ENCODE results near the gene AARSD1. TPM values are rescaled to one million over a fixed set of nuclear protein-coding genes. Genes with fewer than 3 reads are reported as not detected.

The AARSD1 gene
- total RNA-seq, 1 experiment from 2014 or later: 69.0 TPM

- intact Hi-C loops (cut with micrococcal nuclease; ENCODE audit: unreplicated experiment): loop anchor here (2.0 kb wide), 1 partner anchor 18 kb away; the partner anchor contains the start of genes PTGES3L and RUNDC1
- Mint-ChIP-seq H3K9me3 (ENCODE audit: unreplicated experiment) (no peaks in the 10 kb centered on the region), H3K27ac (ENCODE audit: unreplicated experiment) (peak overlapping the region; percentile 99), H3K36me3 (ENCODE audit: insufficient read depth, unreplicated experiment) (peaks cover 80% of the 10 kb centered on the region), H3K4me3 (ENCODE audit: unreplicated experiment) (peak overlapping the region; percentile 90), H3K27me3 (ENCODE audit: insufficient read depth, unreplicated experiment) (no peaks in the 10 kb centered on the region), H3K4me1 (ENCODE audit: low read depth, unreplicated experiment) (peaks cover 12% of the 10 kb centered on the region)
- H3K36me3 ChIP-seq (ENCODE audit: control insufficient read depth, insufficient read depth, low read length): peaks cover 3% of the 10 kb centered on the region; the same call in 1 of the 2 replicates
- peaks cover 16% of the 10 kb centered on the region for H3K4me1 ChIP-seq
- ChIA-PET POLR2A (interaction anchor here (0.6 to 2.0 kb wide), 10 partner anchors 8 to 1212 kb away, joined by 3 to 37 read pairs (median 15); partner anchors contain the start of genes IFI35, JUP, TMEM106A and VAT1), CTCF (interaction anchor here (1.4 to 1.9 kb wide), 3 partner anchors 17 to 175 kb away, joined by 3 to 13 read pairs (median 4); partner anchors contain the start of gene BECN1)
- H3K27me3 ChIP-seq (replicated peaks; ENCODE audit: control insufficient read depth, insufficient read depth, low read length): no peaks in the 10 kb centered on the region
- H3K9me3 ChIP-seq: no peaks in the 10 kb centered on the region
- no peak for TF ChIP-seq CTCF (IDR thresholded peaks at IDR 0.05; ENCODE audit: insufficient read depth in 1 of 2, low read depth in 1 of 2, low read length in 1 of 2, severe bottlenecking in 1 of 2, unreplicated experiment in 1 of 2)
- no peak for DNase-seq
- BruUV-seq (replicated peaks): no TSS peak
- peak overlapping the region; percentile 59 for H3K4me3 ChIP-seq (ENCODE audit: low read depth, low read length)
Measured at GRCh38 chr17:42999003-42999525, 34.8 kb upstream of the AARSD1 start.

GRCh38 chr17:42997984-42998938 lies 34.0 kb upstream of the AARSD1 start, which contains the start of gene RPL27:
RPL27 (plus strand) TSS chr17:42998419; CDS start chr17:42998751, 332 bp downstream.
- DNase-seq: peak; percentile 98 to 99
- Histone ChIP-seq H3K27me3 (replicated peaks; ENCODE audit: control insufficient read depth, insufficient read depth, low read length) (no peaks in the 10 kb centered on the region), H3K4me3 (ENCODE audit: low read depth, low read length) (peak within 1 kb of the TSS; percentile 59), H3K36me3 (ENCODE audit: control insufficient read depth, insufficient read depth, low read length) (peaks cover 3% of the 10 kb centered on the region; the same call in 1 of the 2 replicates), H3K4me1 (peaks cover 16% of the 10 kb centered on the region), H3K9me3 (no peaks in the 10 kb centered on the region)
- ChIA-PET CTCF (interaction anchor here (0.6 to 1.9 kb wide), 22 partner anchors 8 to 486 kb away, joined by 3 to 13 read pairs (median 3); partner anchors contain the start of genes BECN1, DHX8, IFI35 and RETREG3), POLR2A (interaction anchor here (0.5 to 2.0 kb wide), 45 partner anchors 8 to 1325 kb away, joined by 3 to 37 read pairs (median 6); partner anchors contain the start of genes AARSD1, BECN1, BRCA1 and COA3)
- peak within 1 kb of the TSS; percentile 90 for H3K4me3 Mint-ChIP-seq (ENCODE audit: unreplicated experiment)
- H3K9me3 Mint-ChIP-seq (ENCODE audit: unreplicated experiment): no peaks in the 10 kb centered on the region
- peak within 1 kb of the TSS; percentile 99 for H3K27ac Mint-ChIP-seq (ENCODE audit: unreplicated experiment)
- TSS peak; percentile 75 for BruUV-seq (replicated peaks)
- H3K36me3 Mint-ChIP-seq (ENCODE audit: insufficient read depth, unreplicated experiment): peaks cover 72% of the 10 kb centered on the region
- intact Hi-C loops (cut with micrococcal nuclease; ENCODE audit: unreplicated experiment): loop anchor here (1.0 to 2.0 kb wide), 2 partner anchors 17 to 155 kb away; partner anchors contain the start of genes PTGES3L and RUNDC1
- TF ChIP-seq CTCF (IDR thresholded peaks at IDR 0.05; ENCODE audit: insufficient read depth in 1 of 2, low read depth in 1 of 2, low read length in 1 of 2, severe bottlenecking in 1 of 2, unreplicated experiment in 1 of 2): peak; percentile 82 to 91
- H3K4me1 Mint-ChIP-seq (ENCODE audit: low read depth, unreplicated experiment): peaks cover 12% of the 10 kb centered on the region
- no peaks in the 10 kb centered on the region for H3K27me3 Mint-ChIP-seq (ENCODE audit: insufficient read depth, unreplicated experiment)
